GDM1 (cell line): ENCODE data around the gene PTGDS.
A peak's percentile ranks its signal among the peaks of the same experiment; 100 is the strongest.

Source experiments
- DNase-seq: peaks from one replicate; lab custom pipeline; 2025; lab: John Stamatoyannopoulos, UW

The PTGDS gene

GRCh38 chr9:137025517-137025966 lies 48.2 kb downstream of the PTGDS start:
- DNase-seq: no peak

GRCh38 chr9:137026384-137026783 lies 49.1 kb downstream of the PTGDS start:
- DNase-seq: no peak

GRCh38 chr9:137026828-137027227 lies 49.5 kb downstream of the PTGDS start:
- no peak for DNase-seq

GRCh38 chr9:137027369-137028262 lies 50.3 kb downstream of the PTGDS start, which contains the start of gene ABCA2:
ABCA2 (minus strand) TSS chr9:137028237; CDS start chr9:137028140, 97 bp downstream.
- DNase-seq: no peak

GRCh38 chr9:137028263-137029057 lies 51.2 kb downstream of the PTGDS start:
- peak; percentile 66 for DNase-seq

- DNase-seq: peak; percentile 85
Measured at GRCh38 chr9:137029058-137029936, 52.0 kb downstream of the PTGDS start.

- DNase-seq: no peak
Measured at GRCh38 chr9:137030006-137030405, 52.7 kb downstream of the PTGDS start.

GRCh38 chr9:137030538-137031527 lies 53.5 kb downstream of the PTGDS start:
- peak; percentile 91 for DNase-seq
